ENCODE results near the gene HACE1.

DNA sequence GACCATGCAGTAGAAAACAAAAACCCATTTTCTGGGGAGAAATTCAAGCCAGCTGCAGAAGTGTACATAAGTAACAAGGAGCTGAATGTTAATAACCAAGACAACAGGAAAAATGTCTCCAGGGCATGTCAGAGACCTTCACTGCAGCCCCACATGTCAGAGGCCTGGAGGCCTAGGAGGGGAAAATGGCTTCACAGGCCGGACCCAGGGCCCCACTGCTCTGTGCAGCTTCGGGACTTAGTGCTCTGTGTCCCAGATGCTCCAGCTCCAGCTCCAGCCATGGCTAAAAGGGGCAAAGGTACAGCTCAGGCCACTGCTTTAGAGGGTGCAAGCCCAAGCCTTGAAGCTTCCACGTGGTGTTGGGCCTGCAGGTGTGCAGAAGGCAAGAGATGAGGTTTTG is 43.6 kb downstream of the HACE1 start:
- no peak for TF ChIP-seq RARB (CRISPR knock-in tag; IDR thresholded peaks at IDR 0.05)
- no peak for TF ChIP-seq OSR1 (CRISPR knock-in tag; IDR thresholded peaks at IDR 0.05)
- no peak for TF ChIP-seq SNAI2 (CRISPR knock-in tag; IDR thresholded peaks at IDR 0.05)
- TF ChIP-seq ARNTL (CRISPR knock-in tag; IDR thresholded peaks at IDR 0.05; ENCODE audit: borderline replicate concordance, low read depth): no peak
- no peak for TF ChIP-seq PPARA (CRISPR knock-in tag; IDR thresholded peaks at IDR 0.05; ENCODE audit: borderline replicate concordance)
- no peak for TF ChIP-seq ZFP30 (CRISPR knock-in tag; IDR thresholded peaks at IDR 0.05)
- TF ChIP-seq ZC3H10 (CRISPR knock-in tag; IDR thresholded peaks at IDR 0.05): no peak
- TF ChIP-seq, protein P1, sequence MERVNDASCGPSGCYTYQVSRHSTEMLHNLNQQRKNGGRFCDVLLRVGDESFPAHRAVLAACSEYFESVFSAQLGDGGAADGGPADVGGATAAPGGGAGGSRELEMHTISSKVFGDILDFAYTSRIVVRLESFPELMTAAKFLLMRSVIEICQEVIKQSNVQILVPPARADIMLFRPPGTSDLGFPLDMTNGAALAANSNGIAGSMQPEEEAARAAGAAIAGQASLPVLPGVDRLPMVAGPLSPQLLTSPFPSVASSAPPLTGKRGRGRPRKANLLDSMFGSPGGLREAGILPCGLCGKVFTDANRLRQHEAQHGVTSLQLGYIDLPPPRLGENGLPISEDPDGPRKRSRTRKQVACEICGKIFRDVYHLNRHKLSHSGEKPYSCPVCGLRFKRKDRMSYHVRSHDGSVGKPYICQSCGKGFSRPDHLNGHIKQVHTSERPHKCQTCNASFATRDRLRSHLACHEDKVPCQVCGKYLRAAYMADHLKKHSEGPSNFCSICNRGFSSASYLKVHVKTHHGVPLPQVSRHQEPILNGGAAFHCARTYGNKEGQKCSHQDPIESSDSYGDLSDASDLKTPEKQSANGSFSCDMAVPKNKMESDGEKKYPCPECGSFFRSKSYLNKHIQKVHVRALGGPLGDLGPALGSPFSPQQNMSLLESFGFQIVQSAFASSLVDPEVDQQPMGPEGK (CRISPR knock-in tag; IDR thresholded peaks at IDR 0.05; ENCODE audit: borderline replicate concordance): no peak
- TF ChIP-seq CREB5 (CRISPR knock-in tag; IDR thresholded peaks at IDR 0.05; ENCODE audit: low read depth): no peak
- no peak for TF ChIP-seq CSDC2 (CRISPR knock-in tag; IDR thresholded peaks at IDR 0.05)
- TF ChIP-seq ESRRG (CRISPR knock-in tag; IDR thresholded peaks at IDR 0.05): no peak

Measured in SK-N-SH treated with all-trans-retinoic acid at 6 μM for 48 hours (cell line).